GM21825 (cell line): Measurements from ENCODE around the gene TMEM255B.
"Not testable (repeated sequence)": the region's sequence is repeated elsewhere in the genome, so short reads cannot be mapped to it uniquely, and the experiment has no call there.

Experiments
- ATAC-seq: cut with Tn5 transposase; IDR thresholded peaks from one replicate; pipeline ENCODE4 v1.9.1; 2021; ENCODE audit warnings: mild to moderate bottlenecking, moderate library complexity; ENCODE audit not compliant: unreplicated experiment

The TMEM255B gene

GRCh38 chr13:113734099-113734825, 24.8 kb upstream of the TMEM255B start:
- ATAC-seq: no peak

GRCh38 chr13:113734826-113735125, 24.2 kb upstream of the TMEM255B start:
- no peak for ATAC-seq

GRCh38 chr13:113735194-113735593, 23.8 kb upstream of the TMEM255B start:
- no peak for ATAC-seq

GRCh38 chr13:113735750-113736149, 23.3 kb upstream of the TMEM255B start:
- no peak for ATAC-seq

DNA sequence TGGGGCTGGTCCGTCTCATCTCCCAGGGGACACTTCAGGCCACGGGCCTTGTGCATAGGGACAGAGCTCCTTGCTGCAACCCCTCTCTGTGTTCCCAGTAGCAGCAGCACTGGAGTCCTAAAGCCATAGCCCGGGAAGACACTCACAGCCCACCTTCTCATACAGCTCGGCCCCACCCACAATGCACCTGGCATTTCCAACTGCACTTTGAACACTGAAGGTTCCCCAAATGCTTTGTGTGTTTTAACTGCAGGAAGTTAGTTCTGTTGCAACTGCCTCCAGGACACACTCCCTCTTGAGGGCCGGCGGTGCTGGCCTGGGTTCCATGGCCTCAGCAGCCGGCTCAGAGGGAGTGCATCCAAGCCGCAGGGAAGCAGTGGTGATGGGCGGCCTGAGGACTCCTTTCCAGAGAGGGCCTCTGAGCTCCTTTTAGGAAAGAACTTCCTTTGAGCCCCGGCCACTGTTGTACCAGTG, 22.7 kb upstream of the TMEM255B start:
- ATAC-seq: no peak

DNA sequence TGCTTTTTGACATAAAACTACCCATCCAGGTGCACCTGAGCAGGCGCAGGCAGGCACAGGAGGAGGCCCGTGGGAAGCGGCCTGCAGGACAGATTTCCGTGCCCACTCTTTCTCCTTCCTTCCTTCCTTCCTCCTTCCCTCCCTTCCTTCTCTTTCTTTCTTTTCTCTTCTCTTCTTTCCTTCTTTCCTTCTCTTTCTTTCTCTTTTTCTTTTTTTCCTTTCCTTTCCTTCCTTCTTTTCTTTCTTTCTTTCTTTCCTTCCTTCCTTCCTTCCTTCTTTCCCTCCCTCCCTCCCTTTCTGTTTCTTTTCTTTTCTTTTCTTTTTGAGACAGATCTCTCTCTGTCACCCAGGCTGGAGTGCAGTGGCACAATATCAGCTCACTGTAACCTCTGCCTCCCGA, 21.2 kb upstream of the TMEM255B start:
- ATAC-seq: no peak

- ATAC-seq: no peak
These were observed 19.3 kb upstream of the TMEM255B start for GRCh38 chr13:113739527-113740285.

- ATAC-seq: no peak
These were observed 18.8 kb upstream of the TMEM255B start for GRCh38 chr13:113740286-113740556.

DNA sequence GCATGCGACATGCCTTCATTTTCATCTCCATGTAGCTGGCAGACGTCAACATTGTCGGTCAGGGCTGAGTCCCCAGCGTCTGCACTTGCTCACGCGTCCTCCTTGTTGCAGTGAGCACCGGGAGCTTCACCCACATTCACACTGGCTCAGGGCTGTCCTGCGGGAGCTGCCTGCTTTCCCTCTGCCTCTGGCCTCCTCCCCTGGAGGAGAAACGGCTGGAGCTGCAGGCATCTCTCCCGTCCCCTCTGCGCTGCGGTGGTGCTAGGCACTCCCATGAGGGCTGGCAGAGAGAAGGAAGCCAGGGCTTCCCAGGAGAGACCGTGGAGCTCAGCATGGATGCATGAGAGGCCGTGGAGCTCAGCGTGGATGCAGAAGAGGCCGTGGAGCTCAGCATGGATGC, 18.4 kb upstream of the TMEM255B start:
- ATAC-seq: no peak

- no peak for ATAC-seq
These were observed 17.8 kb upstream of the TMEM255B start for GRCh38 chr13:113741191-113741668.

DNA sequence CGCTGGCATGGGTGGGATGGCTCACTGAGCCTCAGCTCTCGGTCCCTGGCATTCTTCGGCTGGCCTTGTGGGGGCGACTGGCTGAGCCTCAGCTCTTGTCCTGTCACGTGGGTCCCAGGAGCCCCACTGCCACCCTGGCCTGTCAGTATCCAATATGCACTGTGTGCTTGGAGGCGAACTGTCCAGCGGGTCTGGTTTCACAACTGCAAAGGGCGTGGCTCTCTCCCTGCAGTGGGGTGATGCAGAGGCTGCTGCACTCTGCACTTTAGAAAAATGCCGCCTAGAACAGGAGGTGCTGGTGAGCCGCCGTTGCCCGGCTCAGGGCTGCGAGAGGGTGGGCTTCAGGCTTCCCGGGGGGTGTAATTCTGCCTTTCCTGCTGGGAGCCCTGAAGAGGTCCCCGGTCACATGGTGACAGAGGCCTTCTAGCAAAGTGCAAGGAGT, 17.0 kb upstream of the TMEM255B start:
- ATAC-seq: no peak

DNA sequence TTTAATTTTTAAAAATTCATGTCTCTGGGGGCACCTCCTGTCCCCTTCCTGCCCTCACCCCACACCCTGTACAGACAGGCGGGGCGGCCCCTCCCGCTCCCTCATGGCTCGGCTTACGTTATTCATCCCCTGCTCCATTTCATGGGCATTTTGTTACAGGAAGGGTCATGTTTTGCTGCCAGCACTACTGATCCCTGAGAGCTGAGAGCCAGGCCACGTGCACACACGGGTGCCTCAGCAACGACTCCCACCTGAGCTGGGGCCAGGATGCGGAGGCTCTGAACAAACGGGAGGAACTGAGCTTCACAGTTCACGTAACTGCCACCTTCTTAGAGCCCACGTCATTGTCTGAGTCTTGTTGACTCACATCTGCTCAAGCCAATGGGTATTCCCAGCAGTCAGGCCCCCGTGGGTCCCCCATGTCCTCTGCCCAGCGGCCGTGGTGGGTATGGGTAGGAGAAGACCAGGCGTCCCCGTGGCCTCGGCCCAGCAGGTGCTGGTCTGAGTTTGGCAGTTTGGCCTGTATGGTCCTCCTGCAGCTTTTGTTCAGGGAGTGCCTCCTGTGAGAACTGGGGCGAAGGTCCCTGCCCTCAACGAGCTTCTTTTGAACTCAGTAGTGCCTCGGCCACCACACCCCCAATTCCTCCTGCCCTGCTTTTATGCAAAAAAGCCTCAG, 16.4 kb upstream of the TMEM255B start:
- no peak for ATAC-seq

GRCh38 chr13:113743366-113744195, 15.4 kb upstream of the TMEM255B start:
- no peak for ATAC-seq

DNA sequence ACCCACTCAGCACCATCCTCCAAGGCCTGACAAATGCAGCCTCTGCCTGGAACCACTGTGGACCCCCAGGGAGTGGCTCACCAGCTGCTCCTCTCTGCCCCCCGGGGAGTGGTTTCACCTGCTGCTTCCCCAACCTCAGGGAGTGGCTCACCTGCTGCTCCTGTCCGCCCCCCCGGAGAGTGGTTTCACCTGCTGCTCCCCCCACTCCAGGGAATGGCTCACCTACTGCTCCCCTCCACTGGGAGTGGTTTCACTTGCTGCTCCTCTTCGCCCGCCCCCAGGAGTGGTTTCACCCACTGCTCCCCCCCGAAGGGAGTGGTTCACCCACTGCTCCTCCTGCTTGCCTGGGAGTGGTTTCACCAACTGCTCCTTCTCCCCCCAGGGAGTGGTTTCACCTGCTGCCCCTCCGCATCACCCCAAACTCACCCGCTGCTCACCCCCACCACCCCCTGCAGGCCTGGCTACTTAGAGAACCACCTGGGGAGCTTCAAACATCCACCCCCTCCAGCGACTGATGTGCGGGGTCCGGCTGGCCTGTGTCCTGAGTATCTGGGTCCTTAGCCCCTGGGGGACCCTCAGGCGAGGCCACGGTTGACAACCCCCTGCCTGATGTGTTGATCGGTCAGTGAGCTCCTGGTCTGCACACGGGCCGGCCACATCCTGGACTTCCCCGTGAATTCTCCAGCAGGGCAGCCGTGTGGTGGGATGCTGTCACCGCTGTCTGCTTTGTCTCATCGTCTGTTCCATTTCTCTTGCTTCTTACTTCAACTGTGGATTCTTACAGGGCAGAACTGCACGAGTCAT, 14.6 kb upstream of the TMEM255B start:
- ATAC-seq: no peak

GRCh38 chr13:113745059-113745458, 14.0 kb upstream of the TMEM255B start:
- ATAC-seq: no peak

DNA sequence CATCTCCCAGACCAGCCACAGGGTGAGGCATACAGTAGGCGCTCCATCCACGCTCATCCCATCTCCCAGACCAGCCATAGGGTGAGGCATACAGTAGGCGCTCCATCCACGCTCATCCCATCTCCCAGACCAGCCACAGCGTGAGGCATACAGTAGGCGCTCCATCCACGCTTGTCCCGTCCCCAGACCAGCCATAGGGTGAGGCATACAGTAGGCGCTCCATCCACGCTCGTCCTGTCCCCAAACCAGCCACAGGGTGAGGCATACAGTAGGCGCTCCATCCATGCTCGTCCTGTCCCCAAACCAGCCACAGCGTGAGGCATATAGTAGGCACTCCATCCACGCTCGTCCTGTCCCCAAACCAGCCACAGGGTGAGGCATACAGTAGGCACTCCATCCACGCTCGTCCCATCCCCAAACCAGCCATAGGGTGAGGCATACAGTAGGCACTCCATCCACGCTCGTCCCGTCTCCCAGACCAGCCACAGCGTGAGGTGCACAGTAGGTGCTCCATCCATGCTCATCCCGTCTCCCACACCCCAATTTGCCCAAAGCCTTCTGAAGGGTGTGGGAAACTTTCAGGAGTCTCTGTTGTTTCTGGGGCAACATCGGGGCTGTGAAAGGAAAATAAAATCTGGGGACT, 13.4 kb upstream of the TMEM255B start:
- not testable (repeated sequence) for ATAC-seq

- no peak for ATAC-seq
These were observed 12.9 kb upstream of the TMEM255B start for GRCh38 chr13:113746143-113746525.

DNA sequence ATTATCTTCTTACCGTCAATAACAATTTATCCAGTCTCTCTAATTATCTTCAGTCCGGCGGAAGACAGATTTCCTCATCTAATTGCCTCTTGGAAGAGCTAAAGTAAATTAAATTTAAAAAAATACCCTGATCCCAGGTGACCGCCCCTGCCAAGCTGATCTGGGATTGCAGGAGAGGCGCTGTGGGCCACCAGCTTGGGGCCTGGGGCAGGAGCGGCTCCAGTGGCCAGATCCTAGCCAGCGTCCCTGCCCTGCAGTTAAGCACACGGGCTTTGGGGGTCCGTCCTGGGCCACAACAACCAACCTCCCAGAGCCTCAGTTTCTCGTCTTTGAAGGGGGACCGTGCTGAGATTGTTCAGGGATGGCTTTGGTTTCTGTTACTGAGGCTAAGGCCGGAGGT, 12.4 kb upstream of the TMEM255B start:
- ATAC-seq: no peak

DNA sequence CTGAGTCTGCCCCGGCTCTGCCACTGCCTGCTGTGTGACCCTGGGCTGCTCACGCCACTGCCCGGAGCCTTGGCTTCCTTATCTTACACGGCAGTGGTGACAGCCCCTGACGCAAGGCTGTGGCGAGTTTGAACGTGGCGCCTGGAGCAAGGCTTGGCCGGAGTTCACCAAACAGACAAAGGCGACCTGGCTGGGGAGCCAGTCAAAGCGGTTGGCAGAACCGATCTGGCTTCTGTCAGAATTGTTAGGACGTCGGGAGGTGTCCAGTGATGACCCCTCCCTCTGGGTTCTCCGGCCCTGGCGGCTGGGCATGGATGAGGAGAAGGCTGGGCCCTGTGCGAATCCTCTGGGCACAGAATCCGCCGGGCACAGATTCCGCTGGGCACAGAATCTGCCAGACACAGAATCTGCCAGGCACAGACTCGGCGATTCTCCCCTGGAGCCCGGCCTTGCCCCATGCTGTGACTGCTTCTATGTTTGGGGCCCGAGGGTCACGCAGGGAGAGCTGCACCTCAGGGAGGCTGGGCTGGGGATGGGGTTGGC, 11.7 kb upstream of the TMEM255B start:
- no peak for ATAC-seq
